Hypothalamus (tissue), 51 donors: ENCODE measurements around the gene SLC6A18.

Experiments
- DNase-seq, 51 donors: peaks; one replicate each; lab custom pipeline; 2025; lab: John Stamatoyannopoulos, UW

Gene SLC6A18

GRCh38 chr5:1202026-1202797 lies 23.0 kb upstream of the SLC6A18 start:
- no peak for DNase-seq

GRCh38 chr5:1202798-1203185 lies 22.4 kb upstream of the SLC6A18 start:
- no peak for DNase-seq

GRCh38 chr5:1203311-1203967 lies 21.7 kb upstream of the SLC6A18 start:
- no peak for DNase-seq

GRCh38 chr5:1203968-1204692 lies 21.1 kb upstream of the SLC6A18 start:
- no peak for DNase-seq

GRCh38 chr5:1204693-1205242 lies 20.4 kb upstream of the SLC6A18 start:
- peak in 1 of 51 donors; percentile 5 for DNase-seq

GRCh38 chr5:1205255-1206180 lies 19.7 kb upstream of the SLC6A18 start:
- DNase-seq: no peak

- no peak for DNase-seq
Observed at GRCh38 chr5:1206521-1207412, 18.4 kb upstream of the SLC6A18 start.

- DNase-seq: no peak
Observed at GRCh38 chr5:1207555-1207954, 17.6 kb upstream of the SLC6A18 start.

GRCh38 chr5:1208221-1208742 lies 16.9 kb upstream of the SLC6A18 start:
- DNase-seq: no peak

GRCh38 chr5:1208743-1209488 lies 16.3 kb upstream of the SLC6A18 start:
- DNase-seq: no peak

GRCh38 chr5:1209489-1209852 lies 15.7 kb upstream of the SLC6A18 start:
- DNase-seq: no peak

- DNase-seq: no peak
Observed at GRCh38 chr5:1209896-1210776, 15.0 kb upstream of the SLC6A18 start.

- no peak for DNase-seq
Observed at GRCh38 chr5:1210832-1211251, 14.3 kb upstream of the SLC6A18 start.

- DNase-seq: no peak
Observed at GRCh38 chr5:1211701-1212100, 13.5 kb upstream of the SLC6A18 start.

- no peak for DNase-seq
Observed at GRCh38 chr5:1212271-1212670, 12.9 kb upstream of the SLC6A18 start.

- no peak for DNase-seq
Observed at GRCh38 chr5:1212881-1213280, 12.3 kb upstream of the SLC6A18 start.

- no peak for DNase-seq
Observed at GRCh38 chr5:1213508-1214162, 11.5 kb upstream of the SLC6A18 start.
